Loucy (cell line): ENCODE results near the gene DMRT1.

Experiments
- H2AFZ ChIP-seq: fragments of 200-600 bp; sonication (generic); 2 replicates; pipeline ENCODE4 v1.6.0; 2016; ENCODE audit warnings: antibody characterized with exemption, mild to moderate bottlenecking, low read length, moderate library complexity
- H3F3A ChIP-seq: fragments of 200-600 bp; 2 replicates; pipeline ENCODE4 v1.6.0; 2016; ENCODE audit warnings: antibody characterized with exemption, low read depth, mild to moderate bottlenecking
- H3K27me3 ChIP-seq: fragments of 200-600 bp; sonication (generic); 2 replicates; pipeline ENCODE4 v1.6.1; 2014; ENCODE audit warnings: low read length, mild to moderate bottlenecking; ENCODE audit not compliant: insufficient read depth, poor library complexity, severe bottlenecking
- H3K36me3 ChIP-seq: fragments of 200-600 bp; sonication (generic); 2 replicates; pipeline ENCODE4 v1.6.1; 2016; ENCODE audit warnings: low read length; ENCODE audit not compliant: insufficient read depth
- H3K4me1 ChIP-seq: fragments of 200-600 bp; sonication (generic); 2 replicates; pipeline ENCODE4 v1.5.1; 2014; ENCODE audit warnings: low read length, mild to moderate bottlenecking; ENCODE audit not compliant: insufficient read depth, poor library complexity, severe bottlenecking
- H3K4me2 ChIP-seq: fragments of 200-600 bp; sonication (generic); 2 replicates; pipeline ENCODE4 v1.6.0; 2014; ENCODE audit warnings: antibody characterized with exemption, low read length, low read depth, mild to moderate bottlenecking; ENCODE audit not compliant: poor library complexity, severe bottlenecking
- H3K4me3 ChIP-seq: fragments of 200-600 bp; sonication (generic); 2 replicates; pipeline ENCODE4 v1.5.1; 2014; ENCODE audit warnings: low read length, mild to moderate bottlenecking, mixed read lengths; ENCODE audit not compliant: poor library complexity, severe bottlenecking
- H3K79me2 ChIP-seq: fragments of 200-600 bp; sonication (generic); 2 replicates; pipeline ENCODE4 v1.6.1; 2014; ENCODE audit warnings: low read length; ENCODE audit not compliant: insufficient read depth
- H3K9ac ChIP-seq: fragments of 200-600 bp; sonication (generic); 2 replicates; pipeline ENCODE4 v1.6.0; 2014; ENCODE audit warnings: mild to moderate bottlenecking, low read depth, low read length, moderate library complexity; ENCODE audit not compliant: poor library complexity, severe bottlenecking
- H3K9me2 ChIP-seq: fragments of 200-600 bp; sonication (generic); replicated peaks from 2 replicates; pipeline ENCODE4 v1.6.1; 2016; ENCODE audit warnings: low read depth, low read length, mixed read lengths
- H3K9me3 ChIP-seq: fragments of 200-600 bp; sonication (generic); 2 replicates; pipeline ENCODE4 v1.6.1; 2014; ENCODE audit warnings: mild to moderate bottlenecking, antibody characterized with exemption, low read length, low read depth; ENCODE audit not compliant: insufficient read depth
- H4K20me1 ChIP-seq: fragments of 200-600 bp; sonication (generic); 2 replicates; pipeline ENCODE4 v1.6.0; 2014; ENCODE audit warnings: antibody characterized with exemption, low read length, mild to moderate bottlenecking; ENCODE audit not compliant: insufficient read depth, poor library complexity, severe bottlenecking
- EZH2phosphoT487 ChIP-seq: fragments of 200-600 bp; IDR thresholded peaks from 2 replicates; pipeline ENCODE4 v1.6.1; 2018; ENCODE audit warnings: antibody characterized with exemption, mild to moderate bottlenecking, moderate library complexity, borderline replicate concordance
- TF ChIP-seq, protein P1 (sequence below): fragments of 200-600 bp; sonication (generic); conservative IDR thresholded peaks from 2 replicates; pipeline ENCODE4 v1.5.1; 2014; ENCODE audit warnings: mild to moderate bottlenecking, antibody characterized with exemption, low read length

DMRT1 gene

GRCh38 chr9:804026-804425, 37.5 kb upstream of the DMRT1 start:
- Histone ChIP-seq H3K9ac (no peak overlapping the region), H4K20me1 (no peaks in the 10 kb centered on the region), H3F3A (no peaks in the 10 kb centered on the region), H2AFZ (no peak overlapping the region), H3K79me2 (no peaks in the 10 kb centered on the region), H3K9me2 (no peaks in the 10 kb centered on the region), H3K9me3 (no peaks in the 10 kb centered on the region), H3K27me3 (no peaks in the 10 kb centered on the region), H3K4me3 (no peak overlapping the region), H3K36me3 (no peaks in the 10 kb centered on the region), H3K4me1 (peaks cover 17% of the 10 kb centered on the region), H3K4me2 (no peak overlapping the region)
- TF ChIP-seq, protein P1, sequence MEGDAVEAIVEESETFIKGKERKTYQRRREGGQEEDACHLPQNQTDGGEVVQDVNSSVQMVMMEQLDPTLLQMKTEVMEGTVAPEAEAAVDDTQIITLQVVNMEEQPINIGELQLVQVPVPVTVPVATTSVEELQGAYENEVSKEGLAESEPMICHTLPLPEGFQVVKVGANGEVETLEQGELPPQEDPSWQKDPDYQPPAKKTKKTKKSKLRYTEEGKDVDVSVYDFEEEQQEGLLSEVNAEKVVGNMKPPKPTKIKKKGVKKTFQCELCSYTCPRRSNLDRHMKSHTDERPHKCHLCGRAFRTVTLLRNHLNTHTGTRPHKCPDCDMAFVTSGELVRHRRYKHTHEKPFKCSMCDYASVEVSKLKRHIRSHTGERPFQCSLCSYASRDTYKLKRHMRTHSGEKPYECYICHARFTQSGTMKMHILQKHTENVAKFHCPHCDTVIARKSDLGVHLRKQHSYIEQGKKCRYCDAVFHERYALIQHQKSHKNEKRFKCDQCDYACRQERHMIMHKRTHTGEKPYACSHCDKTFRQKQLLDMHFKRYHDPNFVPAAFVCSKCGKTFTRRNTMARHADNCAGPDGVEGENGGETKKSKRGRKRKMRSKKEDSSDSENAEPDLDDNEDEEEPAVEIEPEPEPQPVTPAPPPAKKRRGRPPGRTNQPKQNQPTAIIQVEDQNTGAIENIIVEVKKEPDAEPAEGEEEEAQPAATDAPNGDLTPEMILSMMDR, result no peak
- TF ChIP-seq EZH2phosphoT487, result no peak

GRCh38 chr9:805151-805550, 36.3 kb upstream of the DMRT1 start:
- H3K4me3 ChIP-seq, result no peak overlapping the region
- H3K27me3 ChIP-seq, result no peaks in the 10 kb centered on the region
- H3K4me2 ChIP-seq, result no peak overlapping the region
- no peaks in the 10 kb centered on the region for H3K9me2 ChIP-seq
- no peaks in the 10 kb centered on the region for H3K79me2 ChIP-seq
- no peaks in the 10 kb centered on the region for H3K36me3 ChIP-seq
- no peaks in the 10 kb centered on the region for H3K9me3 ChIP-seq
- H3F3A ChIP-seq, result no peaks in the 10 kb centered on the region
- H2AFZ ChIP-seq, result no peak overlapping the region
- no peaks in the 10 kb centered on the region for H4K20me1 ChIP-seq
- no peak for TF ChIP-seq EZH2phosphoT487
- TF ChIP-seq, protein P1, result no peak
- peaks cover 17% of the 10 kb centered on the region for H3K4me1 ChIP-seq
- no peak overlapping the region for H3K9ac ChIP-seq

DNA sequence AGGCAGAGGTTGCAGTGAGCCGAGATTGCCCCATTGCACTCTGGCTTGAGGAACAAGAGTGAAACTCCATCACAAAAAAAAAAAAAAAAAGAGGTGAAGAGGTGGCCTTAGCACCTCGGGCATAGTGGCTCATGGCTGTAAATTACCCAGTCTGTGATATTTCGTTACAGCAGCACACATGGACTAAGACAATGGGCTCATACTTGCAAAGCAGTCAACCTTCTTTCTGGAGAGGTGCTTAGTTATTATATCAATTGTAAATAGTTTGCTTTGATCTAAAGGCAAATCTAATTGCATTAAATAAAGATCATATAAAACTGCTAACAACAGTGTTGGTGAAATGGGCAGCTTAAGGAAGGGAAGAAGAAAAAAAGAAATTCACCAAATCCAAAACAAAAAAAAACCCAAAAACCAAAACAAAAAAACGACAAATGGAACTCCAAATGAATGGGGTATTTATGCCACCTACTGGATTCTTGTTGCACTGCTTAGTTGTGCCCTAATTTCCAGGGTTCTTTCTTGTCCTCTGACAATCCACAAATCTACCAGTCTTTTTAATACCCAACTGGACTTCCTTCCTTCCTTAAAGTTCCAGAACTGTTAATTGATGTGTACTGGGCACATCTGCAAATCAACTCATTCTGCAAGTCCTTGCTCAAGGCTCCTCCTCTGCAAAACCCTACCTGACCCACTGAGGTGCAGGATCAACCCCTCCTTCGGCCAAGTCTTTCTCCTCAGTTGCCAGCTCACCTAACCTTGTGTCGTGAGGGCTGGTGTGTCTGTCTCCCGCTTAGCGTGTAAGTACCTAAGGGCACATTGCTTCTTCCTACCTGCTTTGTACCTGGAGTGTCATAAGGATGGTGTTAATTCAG, 35.0 kb upstream of the DMRT1 start:
- Histone ChIP-seq H3K9ac (no peak overlapping the region), H3K9me2 (no peaks in the 10 kb centered on the region), H3K27me3 (no peaks in the 10 kb centered on the region), H3K36me3 (no peaks in the 10 kb centered on the region), H3K4me1 (peaks cover 10% of the 10 kb centered on the region), H3K79me2 (no peaks in the 10 kb centered on the region), H4K20me1 (no peaks in the 10 kb centered on the region), H3K4me3 (peak overlapping the region; percentile 14), H3K4me2 (peak overlapping the region; percentile 28), H2AFZ (peak overlapping the region; percentile 74), H3K9me3 (no peaks in the 10 kb centered on the region), H3F3A (0 out of 2 replicates have a peak, but pooled peaks cover 2% of the 10 kb centered on the region)
- TF ChIP-seq, protein P1, result peak; percentile 97
- no peak for TF ChIP-seq EZH2phosphoT487
